ENCODE data around the gene DGCR6L.
"Not testable (repeated sequence)": the region's sequence is repeated elsewhere in the genome, so short reads cannot be mapped to it uniquely, and the experiment has no call there.

Gene DGCR6L

DNA sequence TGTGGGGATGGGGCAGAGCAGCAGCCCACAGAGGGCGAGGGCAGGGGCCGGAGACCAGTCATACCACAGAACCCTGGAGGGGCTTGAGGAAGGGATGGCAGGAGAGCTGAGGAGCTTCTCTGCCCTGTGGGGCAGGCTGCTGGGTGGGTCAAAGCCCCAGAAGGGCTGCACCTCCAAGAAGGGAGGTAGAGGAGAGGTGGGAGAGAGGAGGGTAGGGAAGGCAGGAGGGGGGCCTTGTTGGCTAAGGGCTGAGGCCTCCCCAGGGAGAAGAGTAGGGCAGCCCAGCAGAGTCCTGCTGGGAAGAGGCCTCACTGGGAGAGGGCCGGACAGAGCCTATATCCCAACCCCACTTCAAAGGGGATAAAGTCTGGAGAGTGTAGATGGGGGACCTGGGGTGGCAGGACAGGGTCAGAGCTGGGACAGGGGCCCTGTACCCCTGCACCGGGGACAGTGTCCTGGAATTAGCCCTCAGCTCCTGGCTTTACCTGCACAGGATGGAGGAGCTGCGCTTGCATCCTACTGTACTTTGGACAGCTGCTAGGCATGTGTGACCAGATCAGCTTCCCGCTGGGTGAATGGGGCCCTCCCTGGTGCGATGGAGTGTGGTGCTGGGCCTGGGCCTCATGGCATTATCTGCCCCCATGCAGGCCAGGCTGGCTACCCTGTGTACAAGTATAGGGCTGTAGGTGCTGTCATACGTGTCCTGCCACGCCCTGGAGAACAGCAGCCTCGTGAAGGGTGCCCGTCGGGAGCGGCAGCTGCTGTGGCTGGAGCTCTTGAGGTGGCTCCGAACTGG is 7.3 kb downstream of the DGCR6L start:
- in situ Hi-C loops (cut with MboI; ENCODE audit: low pct_unique_long_range_greater_than_20kb, low sequenced_read_pairs, unreplicated experiment): no loop called here
- TF ChIP-seq, protein P1, sequence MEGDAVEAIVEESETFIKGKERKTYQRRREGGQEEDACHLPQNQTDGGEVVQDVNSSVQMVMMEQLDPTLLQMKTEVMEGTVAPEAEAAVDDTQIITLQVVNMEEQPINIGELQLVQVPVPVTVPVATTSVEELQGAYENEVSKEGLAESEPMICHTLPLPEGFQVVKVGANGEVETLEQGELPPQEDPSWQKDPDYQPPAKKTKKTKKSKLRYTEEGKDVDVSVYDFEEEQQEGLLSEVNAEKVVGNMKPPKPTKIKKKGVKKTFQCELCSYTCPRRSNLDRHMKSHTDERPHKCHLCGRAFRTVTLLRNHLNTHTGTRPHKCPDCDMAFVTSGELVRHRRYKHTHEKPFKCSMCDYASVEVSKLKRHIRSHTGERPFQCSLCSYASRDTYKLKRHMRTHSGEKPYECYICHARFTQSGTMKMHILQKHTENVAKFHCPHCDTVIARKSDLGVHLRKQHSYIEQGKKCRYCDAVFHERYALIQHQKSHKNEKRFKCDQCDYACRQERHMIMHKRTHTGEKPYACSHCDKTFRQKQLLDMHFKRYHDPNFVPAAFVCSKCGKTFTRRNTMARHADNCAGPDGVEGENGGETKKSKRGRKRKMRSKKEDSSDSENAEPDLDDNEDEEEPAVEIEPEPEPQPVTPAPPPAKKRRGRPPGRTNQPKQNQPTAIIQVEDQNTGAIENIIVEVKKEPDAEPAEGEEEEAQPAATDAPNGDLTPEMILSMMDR (IDR thresholded peaks at IDR 0.05; ENCODE audit: extremely low read depth, insufficient read depth, missing control alignments): no peak
- no peak for DNase-seq (ENCODE audit: low spot score)

DNA sequence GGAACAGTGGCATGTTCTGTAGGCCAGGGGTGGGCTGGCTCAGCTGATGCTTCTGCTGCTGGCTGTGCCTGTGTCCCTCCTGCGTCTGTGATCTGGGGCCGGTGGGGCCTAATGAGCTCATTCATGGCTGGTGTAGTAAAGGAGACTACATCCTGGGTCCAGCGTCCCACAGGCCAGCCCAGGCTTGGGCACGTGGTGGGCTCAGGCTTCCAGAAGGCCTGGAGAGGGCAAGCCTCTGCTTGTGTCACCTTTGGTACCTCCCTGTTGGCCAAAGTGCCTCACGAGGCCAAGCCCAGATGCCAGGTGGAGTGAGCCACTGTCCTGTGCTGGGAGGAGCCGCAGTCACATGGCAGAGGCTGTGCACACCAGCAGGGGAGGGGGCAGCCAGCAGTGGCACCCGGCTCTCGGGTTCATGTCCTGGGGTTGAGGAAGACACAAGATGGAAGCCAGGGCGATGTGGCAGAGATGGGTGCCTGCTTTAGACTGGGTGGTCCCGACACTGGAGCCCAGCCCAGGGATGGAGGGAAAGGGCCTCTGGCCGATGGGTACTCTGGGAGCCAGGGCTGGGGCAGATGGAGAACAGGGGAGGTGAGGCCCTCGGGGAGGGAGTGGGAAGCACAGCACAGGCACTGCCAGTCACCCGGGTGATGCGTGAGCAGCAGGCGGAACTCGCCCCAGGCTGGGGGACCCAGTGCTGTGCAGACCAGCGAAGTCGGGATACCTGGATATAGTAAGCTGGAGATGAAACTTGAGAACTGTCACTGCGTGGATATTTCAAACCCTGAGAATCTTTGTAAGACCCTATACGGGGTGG is 8.4 kb downstream of the DGCR6L start:
- in situ Hi-C loops (cut with MboI; ENCODE audit: low pct_unique_long_range_greater_than_20kb, low sequenced_read_pairs, unreplicated experiment); DNase-seq (ENCODE audit: low spot score): not testable (repeated sequence)

DNA sequence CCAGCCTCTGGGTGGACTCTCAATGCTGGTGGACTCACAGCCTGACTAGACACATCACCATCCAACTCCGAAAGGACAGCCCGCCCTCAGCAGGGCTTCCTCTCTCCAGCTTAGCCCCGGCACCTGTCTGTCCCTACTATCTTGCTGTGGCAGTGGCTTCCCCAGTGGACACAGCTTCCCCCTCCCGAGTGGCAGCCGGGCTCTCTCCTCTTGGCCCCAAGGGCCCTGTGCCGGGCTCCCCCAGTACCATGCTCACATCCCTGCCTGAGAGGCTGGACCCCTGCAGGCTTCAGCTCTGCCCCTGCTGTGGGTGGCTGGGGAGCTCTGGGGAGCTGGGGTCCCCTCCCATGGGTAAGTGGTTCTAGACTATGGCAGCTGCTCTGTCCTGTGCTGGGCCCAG is 9.1 kb downstream of the DGCR6L start:
- DNase-seq (ENCODE audit: low spot score); in situ Hi-C loops (cut with MboI; ENCODE audit: low pct_unique_long_range_greater_than_20kb, low sequenced_read_pairs, unreplicated experiment): not testable (repeated sequence)

DNA sequence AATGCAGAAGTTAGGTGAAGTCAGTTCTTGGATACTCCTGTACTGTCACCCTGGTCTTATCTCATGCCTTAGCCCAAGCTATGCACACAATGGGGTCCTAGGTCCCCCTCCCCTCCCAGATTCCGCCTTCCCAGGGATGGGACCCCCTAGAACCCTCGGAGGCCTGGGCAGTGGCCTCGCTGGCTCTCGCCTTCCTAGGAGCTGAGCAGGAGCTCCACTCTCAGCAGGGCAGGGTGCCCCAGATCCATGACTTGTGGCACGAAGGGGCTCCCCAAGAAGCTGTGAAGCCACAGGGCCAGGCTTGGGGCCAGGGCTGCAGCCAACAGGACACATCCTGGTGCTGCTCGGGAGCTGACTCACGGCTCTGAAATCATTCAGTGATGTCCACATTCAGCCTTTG is 9.7 kb downstream of the DGCR6L start:
- DNase-seq (ENCODE audit: low spot score); in situ Hi-C loops (cut with MboI; ENCODE audit: low pct_unique_long_range_greater_than_20kb, low sequenced_read_pairs, unreplicated experiment): not testable (repeated sequence)

DNA sequence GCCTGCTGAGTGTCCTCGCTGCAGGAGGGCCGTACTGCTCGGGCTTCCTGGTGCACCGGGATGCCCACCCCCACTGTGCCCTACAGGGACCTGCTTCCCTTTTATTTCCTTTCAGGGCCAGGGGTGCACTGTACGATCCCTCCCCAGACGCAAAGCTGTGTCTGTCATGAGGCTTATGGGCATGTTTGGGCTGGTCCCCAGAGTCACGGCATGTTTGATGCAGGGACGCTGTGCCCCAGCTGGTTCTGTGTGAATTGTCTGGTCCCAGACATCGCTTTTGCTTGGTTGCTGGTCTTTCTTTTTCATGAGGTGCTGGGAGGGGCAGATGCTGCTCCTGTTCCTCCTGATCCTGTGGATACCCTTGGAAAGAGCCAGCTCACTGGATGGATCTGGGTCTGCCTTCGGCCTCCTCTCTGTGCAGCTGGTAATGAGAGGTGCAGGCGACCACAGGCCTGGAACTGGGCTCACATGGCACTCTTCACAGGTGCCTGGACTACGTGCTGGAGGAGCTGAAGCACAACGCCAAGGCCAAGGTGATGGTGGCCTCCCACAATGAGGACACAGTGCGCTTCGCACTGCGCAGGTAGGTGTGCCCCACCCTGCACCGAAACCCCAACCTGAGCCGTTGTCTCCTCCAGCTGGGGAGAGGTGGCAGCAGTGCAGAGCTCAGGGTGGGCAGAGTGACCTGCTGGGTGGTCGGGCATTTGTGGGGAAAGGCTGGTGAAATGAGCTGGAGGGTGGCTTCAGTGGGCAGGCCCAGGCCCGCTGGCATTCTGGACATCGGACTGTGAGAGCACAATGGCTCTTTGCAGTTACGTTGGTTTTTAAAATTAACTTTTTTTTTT is 10.8 kb downstream of the DGCR6L start:
- in situ Hi-C loops (cut with MboI; ENCODE audit: low pct_unique_long_range_greater_than_20kb, low sequenced_read_pairs, unreplicated experiment); DNase-seq (ENCODE audit: low spot score): not testable (repeated sequence)

DNA sequence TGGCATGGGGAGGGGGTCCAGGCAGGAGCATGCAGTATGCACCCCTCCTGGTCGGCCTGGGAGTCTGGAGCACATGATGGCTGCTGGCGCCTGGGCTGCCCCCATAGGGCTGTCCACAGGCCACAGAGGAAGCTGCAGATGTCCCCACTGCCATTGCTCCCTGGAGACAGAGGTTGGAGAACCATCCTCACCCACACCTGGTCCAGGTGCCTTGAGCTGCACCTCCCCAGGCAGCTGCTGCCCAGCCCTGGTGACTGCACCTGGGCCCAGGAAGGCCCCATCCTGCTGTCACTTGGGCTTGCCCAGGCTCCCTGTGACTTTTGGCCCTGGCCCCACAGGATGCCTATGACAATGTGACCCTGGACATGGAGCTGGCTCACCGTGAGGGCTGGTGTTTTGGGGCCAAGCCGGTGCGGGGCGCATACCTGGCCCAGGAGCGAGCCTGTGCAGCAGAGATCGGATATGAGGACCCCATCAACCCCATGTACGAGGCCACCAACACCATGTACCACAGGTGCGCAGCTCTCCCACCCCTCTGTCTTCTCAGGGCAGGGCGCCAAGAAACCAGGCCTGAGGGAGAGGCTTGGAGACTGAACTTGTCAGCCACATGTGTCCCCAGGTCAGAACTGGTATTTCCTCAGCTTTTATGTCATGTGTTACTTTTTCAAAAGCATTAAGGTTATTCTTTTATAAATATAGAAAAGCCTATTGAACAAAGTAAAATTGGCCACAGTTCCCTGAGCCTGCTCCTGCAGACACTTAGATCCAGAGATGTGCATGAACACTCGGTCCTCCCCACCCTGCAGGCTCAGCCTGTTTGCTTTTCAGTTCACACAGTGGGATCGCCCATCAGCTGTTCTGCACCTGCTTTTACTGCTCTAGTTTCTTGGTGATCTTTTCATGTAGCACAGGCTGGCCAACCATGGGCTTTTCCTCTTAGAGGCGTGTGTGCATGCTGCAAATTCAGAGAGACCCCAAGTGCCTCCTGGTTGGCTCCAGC is 12.1 kb downstream of the DGCR6L start:
- DNase-seq (ENCODE audit: low spot score); in situ Hi-C loops (cut with MboI; ENCODE audit: low pct_unique_long_range_greater_than_20kb, low sequenced_read_pairs, unreplicated experiment): not testable (repeated sequence)

DNA sequence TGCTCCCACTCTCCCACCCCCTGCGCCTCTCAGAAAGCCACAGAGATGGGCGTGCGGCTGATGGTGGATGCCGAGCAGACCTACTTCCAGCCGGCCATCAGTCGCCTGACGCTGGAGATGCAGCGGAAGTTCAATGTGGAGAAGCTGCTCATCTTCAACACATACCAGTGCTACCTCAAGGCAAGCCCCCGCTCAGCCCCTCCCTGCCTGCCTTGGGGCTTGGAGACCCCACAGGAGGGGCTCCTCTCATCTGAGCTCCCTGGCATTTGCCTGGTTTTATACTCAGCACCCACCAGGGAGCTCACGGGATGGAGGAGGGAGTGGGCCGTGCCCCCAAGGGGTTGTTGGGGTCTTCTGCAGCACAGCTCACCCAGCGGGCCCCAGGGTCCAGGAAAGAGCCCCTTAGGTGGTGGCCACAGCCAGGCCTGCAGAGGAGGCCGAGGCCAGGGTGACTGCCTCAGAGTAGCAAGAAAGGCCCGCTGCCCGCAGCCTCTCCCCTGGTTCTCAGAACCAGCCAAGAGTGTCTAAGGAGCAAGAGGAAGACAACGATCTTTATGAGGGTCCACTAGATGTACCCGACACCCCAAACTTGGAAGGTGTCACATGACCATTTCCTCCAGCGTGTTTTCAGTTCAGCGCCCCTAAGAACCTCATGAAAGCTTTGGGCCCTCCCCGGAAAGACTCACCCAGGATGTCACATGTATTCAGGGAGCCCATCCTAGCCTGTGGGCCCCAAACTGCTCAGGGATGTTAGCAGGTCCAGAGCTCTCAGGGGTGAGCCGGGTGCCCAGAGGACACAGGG is 13.0 kb downstream of the DGCR6L start:
- in situ Hi-C loops (cut with MboI; ENCODE audit: low pct_unique_long_range_greater_than_20kb, low sequenced_read_pairs, unreplicated experiment): not testable (repeated sequence)

DNA sequence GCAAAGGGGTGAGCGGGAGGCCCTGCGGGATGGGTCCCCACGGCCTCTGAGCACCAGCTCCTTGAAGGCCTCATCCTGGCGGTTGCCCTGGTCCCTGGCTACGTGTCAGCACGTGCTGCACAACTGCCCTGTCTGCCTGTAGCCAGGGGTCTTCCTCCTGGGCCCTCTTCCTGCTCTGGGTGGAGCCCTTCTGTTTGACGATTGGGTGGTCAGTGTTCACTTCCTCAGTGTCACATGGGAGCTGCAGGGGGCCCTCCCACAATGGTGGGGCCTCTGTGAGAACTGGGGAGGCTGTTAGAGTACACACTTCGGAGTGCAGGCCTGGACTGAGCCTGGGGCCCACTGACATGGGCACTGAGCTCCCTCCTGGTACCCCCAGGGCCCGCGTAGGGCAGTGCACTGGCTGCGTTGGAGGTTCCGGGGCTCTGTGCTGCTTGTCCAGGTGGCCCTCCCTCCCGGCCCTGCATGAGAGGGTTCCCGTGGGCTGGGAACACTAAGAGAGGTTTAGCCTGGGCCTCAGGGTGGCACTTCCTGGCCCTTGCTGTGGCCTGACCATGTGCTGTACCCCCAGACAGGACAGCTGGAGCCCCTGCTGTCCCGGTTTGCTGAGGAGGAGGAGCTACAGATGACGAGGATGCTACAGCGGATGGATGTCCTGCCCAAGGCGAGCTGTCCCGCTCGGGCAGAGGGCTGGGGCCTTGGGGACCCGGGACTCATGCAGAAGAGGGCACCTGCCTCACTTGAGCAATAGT is 13.8 kb downstream of the DGCR6L start:
- TF ChIP-seq, protein P1 (IDR thresholded peaks at IDR 0.05; ENCODE audit: extremely low read depth, insufficient read depth, missing control alignments): no peak
- DNase-seq (ENCODE audit: low spot score): no peak
- in situ Hi-C loops (cut with MboI; ENCODE audit: low pct_unique_long_range_greater_than_20kb, low sequenced_read_pairs, unreplicated experiment): no loop called here

More for the DNA sequence above, 13.0 kb downstream of the DGCR6L start:
- not testable (repeated sequence) for DNase-seq (ENCODE audit: low spot score)

DNA sequence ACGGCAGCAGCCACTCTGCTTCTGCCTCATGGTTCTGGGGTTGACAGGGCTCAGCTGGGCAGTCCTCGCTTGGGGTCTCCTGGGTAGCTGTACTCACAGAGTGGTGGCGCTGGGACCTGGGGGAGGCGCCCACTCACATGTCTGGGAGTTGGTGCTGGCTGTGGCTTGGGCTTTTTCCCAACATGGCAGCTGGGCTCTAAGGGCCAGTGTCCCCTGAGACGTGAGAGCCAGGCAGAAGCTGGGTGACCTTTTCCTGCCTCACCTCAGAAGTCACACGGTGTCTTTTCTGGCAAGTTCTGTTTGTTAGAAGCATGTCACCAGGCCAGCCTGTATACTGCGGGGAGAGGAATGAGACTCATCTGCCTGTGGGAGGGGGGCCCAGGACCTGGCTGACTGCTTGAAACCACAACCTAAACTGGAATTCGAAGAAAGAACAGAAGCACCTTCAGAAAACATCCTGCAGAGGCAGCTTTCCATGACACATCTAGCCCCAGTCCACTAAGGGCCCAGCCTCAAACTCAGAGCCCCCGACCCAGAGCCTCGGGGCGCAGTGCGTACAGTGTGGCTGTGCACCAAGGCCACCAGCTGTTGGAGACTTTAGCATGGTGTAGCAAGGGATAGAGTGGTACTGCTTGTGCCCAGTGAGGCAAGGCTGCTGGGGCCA is 14.5 kb downstream of the DGCR6L start:
- in situ Hi-C loops (cut with MboI; ENCODE audit: low pct_unique_long_range_greater_than_20kb, low sequenced_read_pairs, unreplicated experiment); DNase-seq (ENCODE audit: low spot score): not testable (repeated sequence)

Data from GM13977 (cell line).